Erythroblast (primary cell): ENCODE data around the gene ADAMTS16.

ENCODE experiments used
- GATA1 ChIP-seq: IDR thresholded peaks from 2 replicates; pipeline ENCODE4 v1.6.1; 2011; ENCODE audit warnings: low read depth, mild to moderate bottlenecking, control low read depth, low read length, moderate library complexity
- POLR2A ChIP-seq: IDR thresholded peaks from 2 replicates; pipeline ENCODE4 v1.6.1; 2011; ENCODE audit warnings: mild to moderate bottlenecking, low read length

DNA sequence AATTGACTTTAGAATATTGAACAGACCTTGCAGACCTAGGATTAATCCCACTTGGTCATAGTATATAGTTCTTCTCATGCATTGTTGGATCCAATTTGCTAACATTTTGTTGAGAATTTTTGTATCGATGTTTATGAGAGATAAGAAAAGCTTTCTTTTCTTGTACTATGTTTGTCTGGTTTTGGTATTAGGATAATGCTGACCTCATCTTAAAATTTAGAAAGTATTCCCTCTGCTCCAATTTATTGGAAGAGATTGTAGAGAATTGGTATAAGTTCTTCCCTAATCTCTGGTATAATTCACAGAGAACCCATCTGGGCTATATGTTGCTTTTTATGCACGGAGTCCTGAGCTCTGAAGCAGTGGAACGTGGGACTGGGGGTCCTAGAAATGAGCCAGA, 67.7 kb downstream of the ADAMTS16 start:
- TF ChIP-seq POLR2A (no peak), GATA1 (no peak)
